Keratinocyte (primary cell): ENCODE results near the gene GRK4. TPM values are rescaled to one million over a fixed set of nuclear protein-coding genes. Genes with fewer than 3 reads are reported as not detected.

ENCODE experiments used
- DNase-seq: peaks from one replicate; pipeline ENCODE4 v3.0.0-alpha.2; 2011; ENCODE audit warnings: low read depth, missing footprints, low spot score
- FAIRE-seq: peaks from 2 replicates; lab custom pipeline; 2011; peaks lifted over from hg19 to GRCh38; lab: Jason Lieb, UNC
- H2AFZ ChIP-seq: 2 replicates; pipeline ENCODE4 v1.6.0; 2012; ENCODE audit warnings: low read length, control low read depth, inconsistent platforms; ENCODE audit not compliant: control insufficient read depth
- H3K27ac ChIP-seq: 2 replicates; pipeline ENCODE4 v1.5.1; 2011; ENCODE audit warnings: low read length; ENCODE audit not compliant: control insufficient read depth, insufficient read depth
- H3K27me3 ChIP-seq: 3 replicates; pipeline ENCODE4 v1.6.0; 2011; ENCODE audit warnings: low read length; ENCODE audit not compliant: control insufficient read depth, insufficient read depth; ENCODE audit errors: extremely low read depth
- H3K36me3 ChIP-seq, 2 experiments: 2 replicates in 1 of 2; 3 replicates in 1 of 2; pipeline ENCODE4 v1.5.1; 2011; ENCODE audit warnings: low read length in 2 of 2, mild to moderate bottlenecking in 1 of 2; ENCODE audit not compliant: control insufficient read depth in 2 of 2, insufficient read depth in 2 of 2; ENCODE audit errors: extremely low read depth in 1 of 2
- H3K4me1 ChIP-seq: 3 replicates; pipeline ENCODE4 v1.5.1; 2011; ENCODE audit warnings: low read length; ENCODE audit not compliant: control insufficient read depth, insufficient read depth; ENCODE audit errors: extremely low read depth
- H3K4me2 ChIP-seq: 3 replicates; pipeline ENCODE4 v1.6.0; 2011; ENCODE audit warnings: low read depth, low read length; ENCODE audit not compliant: control insufficient read depth, insufficient read depth; ENCODE audit errors: extremely low read depth
- H3K4me3 ChIP-seq, 3 experiments: fragments of 200-600 bp in 1 of 3; sonication (generic) in 1 of 3; 2 replicates in 2 of 3; 3 replicates in 1 of 3; pipeline ENCODE4 v1.5.1; 2011 to 2016; ENCODE audit warnings: low read length in 3 of 3, mild to moderate bottlenecking in 3 of 3, control low read depth in 2 of 3, inconsistent platforms in 1 of 3, low read depth in 1 of 3, mixed read lengths in 1 of 3, mixed run types in 1 of 3, moderate library complexity in 1 of 3; ENCODE audit not compliant: control insufficient read depth in 2 of 3, insufficient read depth in 2 of 3; ENCODE audit errors: extremely low read depth in 1 of 3
- H3K79me2 ChIP-seq: 2 replicates; pipeline ENCODE4 v1.6.0; 2012; ENCODE audit warnings: low read length; ENCODE audit not compliant: control insufficient read depth, insufficient read depth
- H3K9ac ChIP-seq: 3 replicates; pipeline ENCODE4 v1.6.0; 2011; ENCODE audit warnings: low read length; ENCODE audit not compliant: control insufficient read depth, insufficient read depth; ENCODE audit errors: extremely low read depth
- H3K9me1 ChIP-seq: 3 replicates; pipeline ENCODE4 v1.6.0; 2011; ENCODE audit warnings: low read length; ENCODE audit not compliant: control insufficient read depth, insufficient read depth; ENCODE audit errors: extremely low read depth
- H3K9me3 ChIP-seq: 2 replicates; pipeline ENCODE4 v1.5.1; 2012; ENCODE audit warnings: low read depth, low read length; ENCODE audit not compliant: control insufficient read depth
- H4K20me1 ChIP-seq: 3 replicates; pipeline ENCODE4 v1.6.0; 2011; ENCODE audit warnings: low read length; ENCODE audit not compliant: control insufficient read depth, insufficient read depth; ENCODE audit errors: extremely low read depth
- EZH2 ChIP-seq: IDR thresholded peaks from one replicate; pipeline ENCODE4 v1.6.1; 2012; ENCODE audit warnings: inconsistent platforms, mild to moderate bottlenecking, low read length, moderate library complexity
- dilution Hi-C: fragments of 300-500 bp; cut with MboI; formaldehyde crosslinking; loops from one replicate; pipeline ENCODE4 v1.7.0; 2020; ENCODE audit warnings: low sequenced_read_pairs; ENCODE audit not compliant: extremely low pct_ligation_motif_present
- polyA plus RNA-seq, 5 experiments: library from polyadenylated mRNA; depleted of rRNA in 3 of 5; stranded (reverse) in 3 of 5; stranded (forward) in 1 of 5; unstranded in 1 of 5; fragments of >200 nt; gene quantifications; 1 replicate in 1 of 5; 2 replicates in 3 of 5; 3 replicates in 1 of 5; pipeline versions ENCODE4 v1.2.1 to v1.2.3, GENCODE V29; 2011 to 2012; ENCODE audit warnings: missing spikeins in 2 of 5, low read depth in 1 of 5, low replicate concordance in 1 of 5
- TF ChIP-seq, protein P1 (sequence below), 3 experiments: IDR thresholded peaks in 1 of 3; conservative IDR thresholded peaks in 1 of 3; optimal IDR thresholded peaks in 1 of 3; 2 replicates in 2 of 3; 3 replicates in 1 of 3; pipeline versions ENCODE3 to v1.5.1; 2011; ENCODE audit warnings: low read length in 3 of 3, mild to moderate bottlenecking in 3 of 3, moderate library complexity in 2 of 3, control low read depth in 1 of 3, inconsistent platforms in 1 of 3; ENCODE audit not compliant: insufficient read depth in 2 of 3; ENCODE audit errors: extremely low read depth in 1 of 3

Gene GRK4
- polyA plus RNA-seq, 1 donor (not counting 4 experiments of a cell fraction or from before 2014, with no cell fraction given): 4.3 TPM

DNA sequence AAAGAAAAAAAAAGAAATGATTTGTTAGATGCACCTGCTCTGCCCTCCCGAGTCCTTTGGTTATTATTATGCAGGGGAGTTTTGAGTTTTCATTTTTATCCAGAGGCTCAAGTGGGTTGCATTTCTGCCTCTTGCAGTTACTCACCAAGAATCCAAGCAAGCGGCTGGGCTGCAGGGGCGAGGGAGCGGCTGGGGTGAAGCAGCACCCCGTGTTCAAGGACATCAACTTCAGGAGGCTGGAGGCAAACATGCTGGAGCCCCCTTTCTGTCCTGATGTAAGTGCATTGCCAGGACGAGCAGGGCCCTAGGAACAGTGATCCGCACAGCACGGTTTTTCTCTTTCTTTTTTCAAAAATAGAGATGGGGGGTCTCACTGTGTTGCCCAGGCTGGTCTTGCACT is 71.9 kb downstream of the GRK4 start:
- no peak overlapping the region for H3K4me2 ChIP-seq
- peaks cover 12% of the 10 kb centered on the region for H3K27me3 ChIP-seq
- dilution Hi-C loops: no loop called here
- no peaks in the 10 kb centered on the region for H3K9me3 ChIP-seq
- no peak overlapping the region for H3K4me3 ChIP-seq
- H3K79me2 ChIP-seq: no peaks in the 10 kb centered on the region
- no peak for TF ChIP-seq EZH2
- TF ChIP-seq, protein P1, sequence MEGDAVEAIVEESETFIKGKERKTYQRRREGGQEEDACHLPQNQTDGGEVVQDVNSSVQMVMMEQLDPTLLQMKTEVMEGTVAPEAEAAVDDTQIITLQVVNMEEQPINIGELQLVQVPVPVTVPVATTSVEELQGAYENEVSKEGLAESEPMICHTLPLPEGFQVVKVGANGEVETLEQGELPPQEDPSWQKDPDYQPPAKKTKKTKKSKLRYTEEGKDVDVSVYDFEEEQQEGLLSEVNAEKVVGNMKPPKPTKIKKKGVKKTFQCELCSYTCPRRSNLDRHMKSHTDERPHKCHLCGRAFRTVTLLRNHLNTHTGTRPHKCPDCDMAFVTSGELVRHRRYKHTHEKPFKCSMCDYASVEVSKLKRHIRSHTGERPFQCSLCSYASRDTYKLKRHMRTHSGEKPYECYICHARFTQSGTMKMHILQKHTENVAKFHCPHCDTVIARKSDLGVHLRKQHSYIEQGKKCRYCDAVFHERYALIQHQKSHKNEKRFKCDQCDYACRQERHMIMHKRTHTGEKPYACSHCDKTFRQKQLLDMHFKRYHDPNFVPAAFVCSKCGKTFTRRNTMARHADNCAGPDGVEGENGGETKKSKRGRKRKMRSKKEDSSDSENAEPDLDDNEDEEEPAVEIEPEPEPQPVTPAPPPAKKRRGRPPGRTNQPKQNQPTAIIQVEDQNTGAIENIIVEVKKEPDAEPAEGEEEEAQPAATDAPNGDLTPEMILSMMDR (optimal IDR thresholded peaks at IDR 0.05 in 1 of 3, IDR thresholded peaks at IDR 0.05 in 1 of 3, conservative IDR thresholded peaks at IDR 0.05 in 1 of 3; ENCODE audit: extremely low read depth in 1 of 3, insufficient read depth in 2 of 3, low read length in 3 of 3): no peak
- no peak overlapping the region for H2AFZ ChIP-seq
- FAIRE-seq: no peak
- H3K9ac ChIP-seq: no peak overlapping the region
- no peak overlapping the region for H3K27ac ChIP-seq
- DNase-seq: no peak
- peaks cover 12% of the 10 kb centered on the region for H3K4me1 ChIP-seq
- no peaks in the 10 kb centered on the region for H4K20me1 ChIP-seq
- no peaks in the 10 kb centered on the region for H3K36me3 ChIP-seq
- H3K9me1 ChIP-seq: no peaks in the 10 kb centered on the region

DNA sequence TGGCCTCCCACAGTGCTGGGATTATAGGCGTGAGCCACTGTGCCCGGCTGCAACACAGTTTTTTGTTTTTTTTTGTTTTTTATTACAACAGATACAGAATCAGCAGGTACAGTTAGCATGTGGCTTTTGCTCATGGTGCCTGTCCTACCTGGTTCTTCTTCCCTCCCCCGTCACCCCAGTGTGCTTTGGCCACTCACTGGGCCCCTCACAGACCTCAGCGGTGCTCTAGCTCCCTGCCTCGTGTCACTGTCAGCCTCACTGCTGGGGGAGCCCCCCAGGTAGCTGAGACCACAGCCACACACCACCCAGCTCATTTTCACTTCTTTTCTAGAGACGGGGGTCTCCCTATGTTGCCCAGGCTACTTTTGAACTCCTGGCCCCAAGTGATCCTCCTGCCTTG is 72.3 kb downstream of the GRK4 start:
- H2AFZ ChIP-seq: no peak overlapping the region
- H3K9ac ChIP-seq: no peak overlapping the region
- H3K4me2 ChIP-seq: no peak overlapping the region
- peaks cover 12% of the 10 kb centered on the region for H3K4me1 ChIP-seq
- no peak for DNase-seq
- H3K4me3 ChIP-seq: no peak overlapping the region
- H4K20me1 ChIP-seq: no peaks in the 10 kb centered on the region
- peaks cover 14% of the 10 kb centered on the region for H3K27me3 ChIP-seq
- H3K79me2 ChIP-seq: no peaks in the 10 kb centered on the region
- no peaks in the 10 kb centered on the region for H3K36me3 ChIP-seq
- no peak overlapping the region for H3K27ac ChIP-seq
- no peaks in the 10 kb centered on the region for H3K9me3 ChIP-seq
- no peaks in the 10 kb centered on the region for H3K9me1 ChIP-seq
- no peak for TF ChIP-seq EZH2
- TF ChIP-seq, protein P1 (optimal IDR thresholded peaks at IDR 0.05 in 1 of 3, IDR thresholded peaks at IDR 0.05 in 1 of 3, conservative IDR thresholded peaks at IDR 0.05 in 1 of 3; ENCODE audit: extremely low read depth in 1 of 3, insufficient read depth in 2 of 3, low read length in 3 of 3): no peak
- FAIRE-seq: no peak
- dilution Hi-C loops: no loop called here
